ENCODE measurements around the gene PRKAG2.

PRKAG2 gene

GRCh38 chr7:151566897-151567320 lies 310.0 kb downstream of the PRKAG2 start:
- H3K27ac ChIP-seq, result no peak overlapping the region
- H3K4me3 ChIP-seq (ENCODE audit: low read depth in 1 of 2, low read length in 1 of 2), result no peak overlapping the region
- no peaks in the 10 kb centered on the region for H3K36me3 ChIP-seq
- no peaks in the 10 kb centered on the region for H3K27me3 ChIP-seq
- H3K9me3 ChIP-seq, result no peaks in the 10 kb centered on the region
- TF ChIP-seq, protein P1, sequence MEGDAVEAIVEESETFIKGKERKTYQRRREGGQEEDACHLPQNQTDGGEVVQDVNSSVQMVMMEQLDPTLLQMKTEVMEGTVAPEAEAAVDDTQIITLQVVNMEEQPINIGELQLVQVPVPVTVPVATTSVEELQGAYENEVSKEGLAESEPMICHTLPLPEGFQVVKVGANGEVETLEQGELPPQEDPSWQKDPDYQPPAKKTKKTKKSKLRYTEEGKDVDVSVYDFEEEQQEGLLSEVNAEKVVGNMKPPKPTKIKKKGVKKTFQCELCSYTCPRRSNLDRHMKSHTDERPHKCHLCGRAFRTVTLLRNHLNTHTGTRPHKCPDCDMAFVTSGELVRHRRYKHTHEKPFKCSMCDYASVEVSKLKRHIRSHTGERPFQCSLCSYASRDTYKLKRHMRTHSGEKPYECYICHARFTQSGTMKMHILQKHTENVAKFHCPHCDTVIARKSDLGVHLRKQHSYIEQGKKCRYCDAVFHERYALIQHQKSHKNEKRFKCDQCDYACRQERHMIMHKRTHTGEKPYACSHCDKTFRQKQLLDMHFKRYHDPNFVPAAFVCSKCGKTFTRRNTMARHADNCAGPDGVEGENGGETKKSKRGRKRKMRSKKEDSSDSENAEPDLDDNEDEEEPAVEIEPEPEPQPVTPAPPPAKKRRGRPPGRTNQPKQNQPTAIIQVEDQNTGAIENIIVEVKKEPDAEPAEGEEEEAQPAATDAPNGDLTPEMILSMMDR (IDR thresholded peaks at IDR 0.05), result no peak
- H3K4me1 ChIP-seq (ENCODE audit: control insufficient read depth in 1 of 2, insufficient read depth in 1 of 2, low read depth in 1 of 2, low read length in 1 of 2), result no peaks in the 10 kb centered on the region

DNA sequence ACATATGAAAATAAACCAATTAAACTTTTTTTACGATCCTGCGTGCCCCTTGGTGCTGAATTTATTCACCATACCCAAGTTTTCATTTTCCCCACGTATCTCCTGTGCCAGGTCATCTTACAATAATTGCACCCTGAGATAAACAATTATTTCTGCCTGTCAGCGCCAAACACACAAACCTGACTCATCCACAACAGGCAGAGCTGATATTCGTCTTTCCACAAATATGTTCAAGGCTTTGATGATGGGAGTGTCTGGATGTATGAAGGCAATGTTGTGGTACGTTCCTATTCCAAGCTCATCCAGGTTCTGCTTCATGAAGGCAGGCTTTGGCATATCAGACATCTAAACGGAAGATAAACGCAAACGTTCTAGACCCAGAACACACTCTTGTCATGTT lies 311.4 kb downstream of the PRKAG2 start:
- Histone ChIP-seq H3K27me3 (no peaks in the 10 kb centered on the region), H3K27ac (no peak overlapping the region), H3K36me3 (peaks cover under 1% of the 10 kb centered on the region), H3K4me3 (ENCODE audit: low read depth in 1 of 2, low read length in 1 of 2) (no peak overlapping the region), H3K4me1 (ENCODE audit: control insufficient read depth in 1 of 2, insufficient read depth in 1 of 2, low read depth in 1 of 2, low read length in 1 of 2) (no peaks in the 10 kb centered on the region), H3K9me3 (no peaks in the 10 kb centered on the region)
- TF ChIP-seq, protein P1 (IDR thresholded peaks at IDR 0.05), result no peak

DNA sequence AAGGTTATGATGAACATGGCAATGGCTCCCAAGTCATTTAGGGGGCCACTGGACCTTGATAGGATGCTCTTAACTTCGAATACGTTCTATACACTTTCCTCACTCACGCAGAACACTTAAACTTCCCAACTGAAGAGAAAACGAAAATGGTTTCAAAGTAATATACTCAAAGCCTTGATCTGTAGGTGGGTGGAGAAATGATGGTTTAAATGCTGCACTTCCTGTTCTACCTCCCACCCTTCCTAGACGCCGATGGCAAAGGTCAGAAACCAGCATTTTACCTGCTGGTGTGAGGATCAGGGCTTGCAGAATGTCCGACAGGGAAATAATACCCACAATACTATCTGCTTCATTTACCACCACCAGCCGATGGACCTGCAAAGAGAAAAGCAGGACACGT lies 316.7 kb downstream of the PRKAG2 start:
- H3K27me3 ChIP-seq, result no peaks in the 10 kb centered on the region
- H3K36me3 ChIP-seq, result peaks cover 6% of the 10 kb centered on the region
- TF ChIP-seq, protein P1 (IDR thresholded peaks at IDR 0.05), result no peak
- no peak overlapping the region for H3K27ac ChIP-seq
- H3K4me1 ChIP-seq (ENCODE audit: control insufficient read depth in 1 of 2, insufficient read depth in 1 of 2, low read depth in 1 of 2, low read length in 1 of 2), result no peaks in the 10 kb centered on the region
- H3K4me3 ChIP-seq (ENCODE audit: low read depth in 1 of 2, low read length in 1 of 2), result no peak overlapping the region
- H3K9me3 ChIP-seq, result no peaks in the 10 kb centered on the region

DNA sequence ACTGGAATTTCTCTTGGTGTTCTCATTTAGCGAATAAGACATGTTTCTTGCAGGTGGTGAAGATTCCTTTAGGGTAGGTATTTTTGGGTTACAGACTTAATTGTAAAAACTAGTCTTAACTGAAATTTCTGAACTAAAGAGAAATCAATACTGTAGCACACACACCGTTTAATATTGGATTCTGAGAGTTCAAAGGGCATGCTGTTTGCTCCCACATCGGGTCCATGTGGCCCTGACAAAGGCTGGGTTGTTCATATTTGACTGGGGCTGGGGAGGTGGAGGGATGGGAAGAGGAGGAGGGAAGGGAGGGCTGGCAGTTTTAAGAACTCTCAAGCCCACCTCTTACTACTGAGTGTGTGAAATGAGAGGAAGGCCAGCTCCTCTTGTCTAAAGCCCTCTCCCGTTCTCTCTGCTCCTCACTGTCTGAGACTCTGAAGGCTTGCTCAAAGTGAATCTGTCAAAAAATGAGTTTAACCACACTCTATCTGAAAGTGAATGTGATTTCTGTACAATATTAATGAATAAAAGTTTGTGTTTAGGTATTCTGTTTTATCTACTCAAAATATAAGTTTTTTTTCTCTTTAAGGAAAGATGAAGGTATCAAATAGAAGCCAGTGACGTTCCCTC lies 317.2 kb downstream of the PRKAG2 start:
- H3K36me3 ChIP-seq, result peaks cover 6% of the 10 kb centered on the region
- no peaks in the 10 kb centered on the region for H3K27me3 ChIP-seq
- TF ChIP-seq, protein P1 (IDR thresholded peaks at IDR 0.05), result no peak
- no peaks in the 10 kb centered on the region for H3K4me1 ChIP-seq (ENCODE audit: control insufficient read depth in 1 of 2, insufficient read depth in 1 of 2, low read depth in 1 of 2, low read length in 1 of 2)
- H3K4me3 ChIP-seq (ENCODE audit: low read depth in 1 of 2, low read length in 1 of 2), result no peak overlapping the region
- H3K27ac ChIP-seq, result no peak overlapping the region
- no peaks in the 10 kb centered on the region for H3K9me3 ChIP-seq

DNA sequence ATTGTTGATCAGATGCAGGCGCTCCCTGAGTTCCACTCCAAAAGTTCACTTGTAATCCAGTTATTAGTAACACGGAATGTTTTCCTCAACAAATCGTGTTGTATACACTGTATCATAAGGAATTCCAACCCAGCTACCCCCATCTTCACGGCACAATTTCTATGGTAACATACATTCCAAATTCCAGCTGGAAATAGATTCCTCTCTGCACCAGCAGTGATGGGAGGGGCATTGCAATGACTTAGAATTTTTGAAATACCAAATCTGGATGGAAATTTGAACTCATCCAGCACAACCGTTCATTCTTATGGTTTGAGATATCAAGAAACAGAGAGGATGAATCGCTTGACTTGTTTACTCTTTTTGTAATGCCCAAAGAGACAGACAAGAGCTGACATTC lies 318.3 kb downstream of the PRKAG2 start:
- Histone ChIP-seq H3K4me1 (ENCODE audit: control insufficient read depth in 1 of 2, insufficient read depth in 1 of 2, low read depth in 1 of 2, low read length in 1 of 2) (no peaks in the 10 kb centered on the region), H3K36me3 (peaks cover 6% of the 10 kb centered on the region), H3K9me3 (no peaks in the 10 kb centered on the region), H3K27ac (no peak overlapping the region), H3K4me3 (ENCODE audit: low read depth in 1 of 2, low read length in 1 of 2) (no peak overlapping the region), H3K27me3 (peaks cover 1% of the 10 kb centered on the region)
- TF ChIP-seq, protein P1 (IDR thresholded peaks at IDR 0.05), result no peak

All from neutrophil (primary cell).